SK-N-MC (cell line): ENCODE data around the gene ENPP7.

Experiments used
- EZH2 ChIP-seq: fragments of 200-600 bp; sonication (generic); IDR thresholded peaks from one replicate; pipeline ENCODE4 v1.6.1; 2017; ENCODE audit warnings: antibody characterized with exemption
- POLR2AphosphoS5 ChIP-seq: IDR thresholded peaks from 2 replicates; pipeline ENCODE4 v1.6.1; 2012; ENCODE audit warnings: mild to moderate bottlenecking, low read depth, low read length, borderline replicate concordance

GRCh38 chr17:79730769-79731483 is at the start of gene ENPP7:
- TF ChIP-seq EZH2 (no peak), POLR2AphosphoS5 (no peak)
